NCI-H1930 (cell line): ENCODE measurements around the gene FAM78B.

Source experiments
- DNase-seq, 2 experiments: peaks; one replicate each; lab custom pipeline; 2025; lab: John Stamatoyannopoulos, UW

Gene FAM78B

GRCh38 chr1:166064313-166064926 is 102.4 kb downstream of the FAM78B start:
- no peak for DNase-seq

DNA sequence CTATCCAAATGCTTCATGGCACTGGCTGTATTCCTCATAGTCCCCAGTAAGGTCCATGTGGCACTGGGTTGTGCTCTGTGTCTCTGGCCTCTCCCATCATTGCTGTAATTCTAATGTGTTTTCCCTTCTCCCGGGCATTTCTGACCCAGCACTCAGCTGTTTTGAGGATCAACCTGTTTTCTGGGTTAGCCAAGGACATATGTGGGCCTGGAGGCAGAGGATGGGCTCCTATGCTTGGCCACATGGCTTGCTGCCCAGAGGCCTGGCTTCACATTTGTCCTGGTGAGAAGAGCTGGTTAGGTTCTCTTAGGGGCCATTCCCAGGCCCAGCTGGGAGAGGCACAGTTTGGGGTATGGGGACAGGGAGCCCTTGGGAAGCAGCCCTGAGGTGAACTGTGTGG is 103.1 kb downstream of the FAM78B start:
- DNase-seq = no peak

GRCh38 chr1:166062421-166063070 is 104.3 kb downstream of the FAM78B start:
- no peak for DNase-seq

DNA sequence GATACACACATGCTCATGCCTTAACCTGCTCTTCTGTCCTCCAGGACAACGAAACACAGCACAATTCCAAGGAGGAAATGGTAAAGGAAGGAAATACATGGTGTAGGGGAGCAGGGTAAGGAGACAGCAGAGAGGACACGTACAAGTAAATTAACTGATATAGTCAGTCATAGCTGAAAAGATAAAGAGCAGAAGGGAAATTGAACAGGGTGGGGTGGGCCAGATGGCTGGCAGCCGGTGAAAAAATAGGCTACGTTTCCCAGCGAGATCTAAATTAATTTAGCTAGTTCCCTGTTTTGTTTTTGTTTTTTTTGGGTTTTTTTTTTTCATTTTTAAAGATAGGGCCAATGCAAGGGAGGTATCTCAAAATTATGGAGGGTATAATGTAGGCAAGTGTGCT is 109.2 kb downstream of the FAM78B start:
- DNase-seq = no peak

- DNase-seq = no peak
Observed at GRCh38 chr1:166053395-166053794, 113.4 kb downstream of the FAM78B start.

GRCh38 chr1:166040202-166040997 is 126.4 kb downstream of the FAM78B start:
- no peak for DNase-seq

- DNase-seq = no peak
Observed at GRCh38 chr1:166039436-166040201, 127.2 kb downstream of the FAM78B start.

GRCh38 chr1:166036092-166036491 is 130.7 kb downstream of the FAM78B start:
- DNase-seq = no peak

GRCh38 chr1:166032572-166033371 is 134.0 kb downstream of the FAM78B start:
- DNase-seq = no peak

DNA sequence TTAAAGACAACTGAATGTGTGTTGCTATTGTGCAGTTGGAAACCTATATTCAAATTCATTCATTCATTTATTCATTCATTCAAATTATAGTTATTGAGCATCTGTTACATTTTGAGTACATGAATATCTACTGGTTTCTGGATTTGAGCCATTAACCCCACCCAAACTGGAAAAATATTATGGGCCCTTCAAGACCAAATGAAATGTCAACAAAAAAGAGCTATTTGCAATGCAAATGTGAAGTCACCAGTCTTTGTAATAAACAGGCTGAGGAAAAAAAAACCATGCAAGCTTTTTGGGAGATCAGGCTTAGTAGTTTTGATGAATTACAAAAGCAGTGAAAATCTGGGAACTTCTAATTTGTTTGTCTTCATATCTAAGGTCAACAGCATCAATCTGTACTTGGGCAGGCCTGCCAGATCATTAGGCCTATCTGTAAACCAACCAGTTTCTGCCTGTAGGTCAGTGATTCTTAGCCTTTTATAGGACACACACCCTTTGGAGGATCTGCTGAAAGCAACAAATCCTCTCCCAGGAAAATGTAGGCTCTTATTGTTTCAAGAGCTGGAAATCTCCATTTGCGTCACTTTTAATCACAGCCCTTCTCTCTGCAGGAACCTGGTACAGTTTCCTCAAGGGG is 134.7 kb downstream of the FAM78B start:
- DNase-seq = no peak

GRCh38 chr1:166029196-166029945 is 137.4 kb downstream of the FAM78B start:
- no peak for DNase-seq

GRCh38 chr1:166026555-166026954 is 140.2 kb downstream of the FAM78B start:
- DNase-seq = no peak

GRCh38 chr1:166026143-166026542 is 140.7 kb downstream of the FAM78B start:
- no peak for DNase-seq

DNA sequence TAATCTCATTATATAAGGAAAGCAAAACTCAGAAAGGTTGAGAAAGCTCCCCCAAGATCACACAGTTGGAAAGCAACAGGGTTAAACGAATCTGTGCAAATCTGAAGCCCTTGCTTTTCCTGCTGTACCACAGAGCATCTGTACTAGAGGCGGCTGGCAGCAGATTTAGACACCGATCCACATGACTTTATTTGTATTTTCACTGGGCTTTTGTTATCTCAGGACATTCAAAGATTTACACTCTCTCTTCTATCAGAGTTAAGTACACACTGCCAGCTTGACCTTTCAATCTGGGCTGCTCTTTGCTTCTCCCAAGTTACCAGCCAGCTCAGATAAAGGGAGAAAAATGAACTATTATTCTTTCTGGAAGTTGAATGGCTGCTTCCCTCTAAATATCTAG is 146.6 kb downstream of the FAM78B start:
- no peak for DNase-seq
